GM21825 (cell line): Measurements from ENCODE around the gene LMF1.
"Not testable (repeated sequence)": the region's sequence is repeated elsewhere in the genome, so short reads cannot be mapped to it uniquely, and the experiment has no call there.

ENCODE experiments used
- ATAC-seq: cut with Tn5 transposase; IDR thresholded peaks from one replicate; pipeline ENCODE4 v1.9.1; 2021; ENCODE audit warnings: mild to moderate bottlenecking, moderate library complexity; ENCODE audit not compliant: unreplicated experiment

The LMF1 gene

DNA sequence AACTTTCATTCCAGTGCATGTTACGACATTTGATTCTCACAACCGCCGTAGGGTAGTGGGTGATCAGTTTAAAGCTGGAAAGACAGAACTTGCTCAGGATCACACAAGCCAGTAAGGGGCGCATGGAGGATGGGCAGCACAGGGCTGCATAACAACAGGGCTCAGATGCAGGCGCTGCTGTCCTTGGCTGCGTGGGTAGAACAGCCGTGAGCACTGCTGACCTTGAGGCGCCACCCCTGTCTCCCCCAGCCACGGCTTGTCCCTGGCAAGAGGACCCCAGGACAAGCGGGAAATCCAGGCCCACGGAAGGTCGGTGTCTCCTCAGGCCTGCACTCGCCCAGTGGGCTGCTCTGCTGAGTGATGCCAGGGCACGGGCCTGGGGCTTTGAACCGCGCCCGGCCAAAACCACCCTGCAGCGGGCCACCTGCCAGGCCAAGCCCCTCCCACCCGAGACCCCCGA, 84.7 kb downstream of the LMF1 start:
- no peak for ATAC-seq

- no peak for ATAC-seq
Observed at GRCh38 chr16:885391-885790, 85.4 kb downstream of the LMF1 start.

DNA sequence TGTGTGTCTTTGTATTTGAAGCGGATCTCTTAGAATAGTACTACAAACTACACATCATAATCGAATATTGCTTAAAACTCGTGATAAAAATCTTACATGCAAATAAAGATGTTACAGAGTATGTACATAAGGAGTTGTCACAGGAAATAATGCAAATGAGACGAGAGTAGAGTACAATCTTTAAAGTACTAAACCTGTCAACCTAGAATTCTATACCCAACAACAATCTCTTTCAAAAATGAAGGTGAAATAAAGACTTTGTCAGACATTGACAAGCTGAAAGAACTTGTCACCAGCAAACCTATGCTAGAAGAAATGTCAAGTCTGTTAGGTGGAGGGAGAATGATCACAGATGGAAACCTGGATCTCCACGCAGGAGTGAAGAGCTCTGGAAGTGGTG, 86.6 kb downstream of the LMF1 start:
- no peak for ATAC-seq

DNA sequence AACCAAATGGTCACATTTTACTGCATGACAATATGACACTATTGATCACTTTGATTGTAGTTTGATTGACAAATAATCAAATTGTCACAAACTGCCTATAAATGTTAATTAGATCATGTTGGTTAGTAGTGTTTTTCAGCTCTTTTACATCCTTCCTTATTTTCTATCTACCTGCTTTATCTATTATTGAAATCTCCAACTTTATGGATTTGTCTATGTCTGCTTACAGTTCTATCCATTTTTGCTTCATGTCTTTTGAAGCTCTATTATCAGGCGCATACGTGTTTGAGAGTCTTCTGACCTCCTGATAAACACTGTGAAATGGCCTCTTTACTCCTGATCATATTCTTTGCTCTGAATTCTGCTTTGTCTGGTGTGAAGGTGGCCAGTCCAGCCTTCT, 87.0 kb downstream of the LMF1 start:
- ATAC-seq, result no peak

DNA sequence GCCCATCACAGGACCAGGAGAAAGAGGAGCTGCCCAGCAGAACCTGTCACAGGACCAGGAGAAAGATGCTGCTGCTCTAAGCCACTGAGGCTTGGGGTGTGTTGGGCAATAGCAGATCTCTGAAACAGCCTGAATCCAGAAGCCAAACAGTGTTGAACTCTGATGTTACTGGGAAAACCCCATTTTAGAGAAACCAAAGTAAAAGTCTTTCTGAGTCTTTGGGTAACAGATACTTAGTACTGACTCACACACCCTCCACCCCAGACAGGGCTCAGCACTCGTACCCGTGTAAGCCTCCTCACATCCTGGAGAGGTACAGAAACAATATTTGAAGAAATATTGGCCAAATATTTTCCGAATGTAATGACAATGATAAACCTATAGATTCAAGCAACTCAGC, 87.4 kb downstream of the LMF1 start:
- no peak for ATAC-seq

- ATAC-seq, result not testable (repeated sequence)
Observed at GRCh38 chr16:882671-883070, 88.1 kb downstream of the LMF1 start.

- ATAC-seq, result no peak
Observed at GRCh38 chr16:882256-882655, 88.5 kb downstream of the LMF1 start.

DNA sequence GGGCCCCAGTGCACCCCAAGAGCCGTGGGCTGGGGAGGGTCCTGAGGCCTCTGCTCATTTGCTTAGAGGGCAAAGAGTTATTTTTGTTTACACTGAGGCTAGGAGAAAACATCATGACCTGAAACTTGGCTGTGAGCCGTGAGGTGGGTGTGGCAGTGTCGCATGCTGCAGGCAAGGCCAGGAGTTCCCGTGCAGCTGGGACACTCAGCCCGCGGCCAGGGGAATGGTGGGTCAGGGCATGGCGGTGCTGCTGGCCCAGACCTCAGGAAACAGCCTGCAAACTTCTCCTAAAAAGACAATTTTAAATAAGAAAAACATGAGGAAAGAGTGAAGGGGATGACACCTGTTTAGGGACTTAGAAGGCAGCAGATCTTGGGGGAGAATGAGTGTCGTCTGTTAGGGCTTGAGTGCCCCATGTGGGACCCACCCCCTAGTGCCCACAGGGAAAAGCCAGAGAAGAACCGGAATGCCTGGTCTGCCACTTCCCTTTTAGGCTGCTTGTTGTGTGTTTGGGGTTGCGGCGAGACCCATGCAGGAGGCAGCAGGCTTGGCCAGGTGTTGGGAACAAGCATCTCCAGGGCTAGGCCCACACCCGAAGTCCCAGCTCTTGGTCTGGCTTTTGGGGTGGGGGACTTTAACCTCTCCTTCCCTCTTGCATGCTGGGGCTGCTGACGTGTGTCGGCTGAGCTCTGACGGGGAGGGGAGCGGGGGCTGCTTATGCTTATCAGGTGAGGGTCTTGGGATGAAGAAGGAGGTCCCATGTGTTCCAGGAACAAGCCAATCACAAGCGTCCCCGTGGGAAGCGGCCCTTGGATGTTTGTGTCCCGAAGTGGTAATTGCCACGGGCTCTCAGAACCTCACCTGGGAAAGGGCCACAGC, 89.3 kb downstream of the LMF1 start:
- ATAC-seq, result no peak

GRCh38 chr16:880471-881171, 90.2 kb downstream of the LMF1 start:
- no peak for ATAC-seq

DNA sequence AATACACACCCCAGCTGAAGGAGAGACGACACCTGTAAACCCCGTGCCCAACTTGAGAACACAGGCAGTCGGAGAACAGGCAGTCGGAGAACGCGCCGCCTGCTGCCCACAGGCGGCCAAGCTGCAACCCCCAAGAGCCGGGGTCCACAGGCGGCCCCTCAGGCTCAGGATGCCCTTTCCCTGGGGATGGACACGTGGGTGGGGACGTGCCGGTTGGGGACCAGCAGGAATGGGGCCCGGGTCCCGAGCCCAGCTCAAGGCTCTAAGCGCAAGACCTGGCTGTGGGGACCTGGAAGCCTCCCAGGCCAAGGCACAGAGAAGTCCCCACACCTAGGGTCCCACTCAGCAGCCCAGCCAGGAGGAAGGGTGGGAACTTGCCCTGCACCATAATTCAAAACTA, 90.8 kb downstream of the LMF1 start:
- ATAC-seq, result no peak

GRCh38 chr16:879461-879861, 91.3 kb downstream of the LMF1 start:
- no peak for ATAC-seq

DNA sequence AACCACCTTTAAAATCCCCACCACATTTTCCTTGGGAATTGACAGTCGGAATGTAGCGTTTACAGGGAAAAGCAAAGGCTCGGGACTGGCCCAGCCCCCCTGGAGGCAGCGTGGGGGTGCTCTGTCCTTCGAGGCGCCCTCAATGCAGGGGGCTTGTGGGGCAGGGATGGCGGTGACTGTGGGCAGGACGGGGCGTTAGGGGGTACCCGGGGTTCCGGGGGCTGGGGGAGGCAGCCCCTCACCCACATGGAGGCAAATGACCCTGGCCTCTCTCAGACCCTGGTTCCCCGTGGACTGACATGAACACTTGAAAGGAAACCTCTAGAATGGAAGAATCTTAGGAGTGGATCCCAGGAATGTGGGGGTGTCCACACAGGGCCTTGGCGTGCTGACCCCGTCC, 91.9 kb downstream of the LMF1 start:
- no peak for ATAC-seq

DNA sequence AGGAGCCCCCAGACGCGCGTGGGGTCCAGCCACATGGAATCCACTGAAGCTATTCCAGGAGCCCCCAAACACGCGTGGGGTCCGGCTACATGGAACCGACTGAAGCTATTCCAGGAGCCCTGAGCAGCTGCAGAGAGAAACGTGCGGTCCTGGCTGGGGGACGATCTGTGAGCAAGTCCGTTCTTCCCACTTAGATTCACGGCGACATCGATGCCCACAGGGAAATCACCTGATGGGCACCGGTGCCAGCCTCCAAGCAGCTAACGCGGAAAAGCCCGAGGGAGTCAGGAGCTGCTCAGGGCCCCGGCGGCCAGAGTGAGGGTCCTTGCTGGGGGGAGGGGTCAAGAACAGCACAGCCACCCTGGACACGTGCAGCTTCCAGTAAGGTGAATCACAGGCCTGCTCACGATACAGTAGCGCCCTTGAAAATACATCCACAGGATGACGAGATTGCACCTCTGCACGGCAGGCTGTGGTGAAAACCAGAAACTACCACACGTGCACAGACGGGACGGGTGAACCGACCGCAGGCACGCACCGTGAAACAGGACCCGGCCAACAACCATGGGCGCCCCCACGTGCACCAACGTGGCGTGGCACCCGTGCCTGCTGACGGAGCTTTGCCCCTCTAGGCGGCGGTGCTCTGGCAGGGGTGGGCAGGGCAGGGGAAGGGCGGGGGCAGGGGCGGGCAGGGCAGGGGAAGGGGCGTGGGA, 92.6 kb downstream of the LMF1 start:
- ATAC-seq, result no peak

DNA sequence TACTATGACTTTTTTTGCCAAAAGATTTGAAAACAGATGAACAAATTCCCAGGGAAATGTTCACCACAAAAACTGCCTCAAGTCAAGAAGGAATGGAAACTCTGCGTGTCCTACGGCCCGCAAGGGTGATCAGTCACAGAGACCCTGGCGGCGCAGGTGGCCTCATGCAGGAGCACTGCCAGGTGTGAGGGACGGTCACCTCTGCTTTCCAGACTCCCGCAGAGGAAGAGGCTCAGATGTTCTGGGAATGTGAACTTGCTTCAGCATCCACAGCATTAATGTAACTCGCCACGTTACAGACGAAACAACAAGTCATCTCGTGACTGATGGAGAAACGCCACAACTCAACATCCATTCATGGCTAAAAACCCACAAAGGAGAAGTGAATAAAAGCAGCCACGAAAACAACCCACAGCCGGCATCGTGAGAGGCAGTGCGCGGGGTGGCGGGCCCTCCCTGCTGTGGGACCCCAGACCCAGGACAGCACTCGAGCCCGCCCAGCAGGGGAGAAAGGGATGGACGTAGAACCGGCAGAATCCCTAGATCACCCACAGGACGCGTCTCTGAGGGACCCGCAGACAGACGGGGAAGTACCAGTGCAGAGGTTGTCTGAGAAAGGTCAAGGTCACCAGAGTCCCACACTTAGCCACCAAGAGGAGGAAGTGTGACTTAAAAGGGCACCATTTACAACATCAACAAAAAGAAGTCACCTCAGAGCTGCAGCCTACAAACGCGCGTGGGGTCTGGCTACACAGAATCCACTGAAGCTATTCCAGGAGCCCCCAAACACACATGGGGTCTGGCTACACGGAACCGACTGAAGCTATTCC, 93.3 kb downstream of the LMF1 start:
- no peak for ATAC-seq

DNA sequence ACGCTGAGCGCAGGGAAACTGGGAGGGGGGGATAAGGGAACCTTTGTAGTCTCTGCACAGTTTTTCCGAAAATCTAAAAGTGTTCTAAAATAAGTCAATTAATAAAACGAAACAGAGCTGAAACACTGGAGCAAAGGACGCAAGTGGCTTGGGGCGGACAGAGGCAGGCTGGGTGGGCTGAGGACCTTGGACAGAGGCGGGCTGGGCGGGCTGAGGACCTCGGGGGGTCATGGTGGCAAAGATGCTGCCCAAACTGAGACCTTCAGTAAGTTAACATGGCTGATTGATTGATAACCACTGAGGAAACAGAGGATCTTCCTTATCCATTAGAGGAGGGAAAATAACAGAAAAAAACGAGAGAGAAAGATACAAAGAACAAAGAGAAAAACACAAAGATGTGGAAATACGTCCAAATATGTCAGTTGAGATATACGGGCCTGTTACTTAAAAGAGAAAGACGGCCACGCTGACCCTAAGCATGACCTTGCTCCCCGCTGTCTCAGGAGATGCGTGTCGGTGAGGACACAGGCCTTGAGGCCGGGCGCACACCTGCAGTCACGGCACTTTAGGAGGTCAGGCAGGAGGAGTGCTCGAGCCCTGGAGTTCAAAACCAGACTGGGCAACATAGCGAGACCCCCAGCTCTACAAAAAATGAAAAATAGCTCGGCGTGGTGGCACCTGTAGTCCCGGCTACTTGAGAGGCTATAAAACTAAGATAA, 94.1 kb downstream of the LMF1 start:
- ATAC-seq, result no peak

- no peak for ATAC-seq
Observed at GRCh38 chr16:876041-876335, 94.8 kb downstream of the LMF1 start.

DNA sequence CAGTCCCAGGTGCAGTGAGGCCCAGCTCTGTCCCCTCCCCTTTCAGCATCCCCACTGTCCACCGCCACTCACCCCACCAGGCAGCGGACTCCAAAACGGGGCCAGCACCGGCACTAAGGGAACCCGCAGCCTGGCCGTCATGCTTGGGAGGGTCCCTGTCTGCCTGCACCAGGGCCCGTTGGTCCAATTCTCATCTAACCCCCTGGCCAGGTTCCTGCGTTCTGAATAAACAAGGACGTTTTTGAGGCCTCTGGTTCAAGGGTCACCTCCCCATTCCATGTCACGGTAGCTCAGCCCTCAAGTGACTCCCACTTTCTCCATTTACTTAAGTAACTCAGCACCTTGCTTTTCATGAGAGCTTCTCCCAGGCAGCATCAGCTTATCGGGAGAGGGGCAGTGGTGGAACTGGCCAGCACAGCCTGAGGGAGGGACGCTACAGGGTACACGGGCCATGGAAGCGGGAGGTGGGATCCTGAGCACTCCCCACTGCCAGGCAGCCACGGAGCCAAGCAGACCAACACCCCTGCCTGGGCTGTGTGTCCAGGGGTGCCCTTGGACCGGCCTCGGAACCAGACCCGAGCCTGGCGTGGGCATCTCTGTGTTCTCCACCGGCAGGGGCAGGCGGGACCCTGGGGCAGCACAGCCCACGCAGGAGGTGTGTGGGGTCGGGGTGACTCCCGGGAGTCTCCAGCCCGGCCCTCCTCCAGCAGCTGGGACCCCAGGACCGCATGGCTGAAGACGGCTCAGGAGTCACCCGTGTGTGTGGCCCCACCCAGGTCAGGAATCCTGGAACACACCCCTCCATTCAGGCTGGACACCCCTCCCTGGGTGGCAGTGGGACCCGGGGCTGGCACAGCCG, 95.4 kb downstream of the LMF1 start:
- ATAC-seq, result no peak

GRCh38 chr16:874366-875181, 96.2 kb downstream of the LMF1 start:
- no peak for ATAC-seq

DNA sequence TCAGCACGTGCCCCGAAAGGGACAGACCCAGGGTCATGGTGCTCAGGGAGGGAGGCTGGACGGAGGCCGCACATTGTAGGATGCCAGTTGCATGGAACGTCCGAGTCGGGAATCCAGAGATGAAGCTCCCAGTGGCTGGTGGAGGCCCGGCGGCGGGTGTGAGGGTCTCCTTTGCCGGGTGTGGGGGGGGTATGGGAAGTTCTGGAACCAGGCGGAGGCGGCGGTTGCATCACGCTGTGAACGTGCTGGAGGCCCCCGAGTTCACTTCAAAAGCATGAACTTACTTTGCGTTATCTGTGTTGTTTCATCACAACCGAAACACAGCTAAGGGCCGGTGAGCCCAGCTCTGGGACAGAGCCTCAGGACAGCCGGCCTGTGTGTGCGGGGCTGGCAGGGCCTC, 96.9 kb downstream of the LMF1 start:
- no peak for ATAC-seq
